Astrocyte of the cerebellum (primary cell): ENCODE data around the gene LGALS3.

ENCODE experiments used
- DNase-seq: peaks from one replicate; pipeline ENCODE4 v3.0.0-alpha.2; 2011; ENCODE audit warnings: low read depth
- H3K4me3 ChIP-seq: 2 replicates; pipeline ENCODE4 v1.5.1; 2011; ENCODE audit warnings: mild to moderate bottlenecking, low read depth, low read length, moderate library complexity
- in situ Hi-C: cut with HindIII; loops from 2 replicates; pipeline ENCODE4 v1.10.0; 2017; ENCODE audit warnings: low sequenced_read_pairs
- TF ChIP-seq, protein P1 (sequence below): IDR thresholded peaks from 2 replicates; pipeline ENCODE4 v1.5.1; 2012; ENCODE audit warnings: low read length, low read depth, moderate library complexity, mild to moderate bottlenecking; ENCODE audit errors: missing control alignments

LGALS3 gene

DNA sequence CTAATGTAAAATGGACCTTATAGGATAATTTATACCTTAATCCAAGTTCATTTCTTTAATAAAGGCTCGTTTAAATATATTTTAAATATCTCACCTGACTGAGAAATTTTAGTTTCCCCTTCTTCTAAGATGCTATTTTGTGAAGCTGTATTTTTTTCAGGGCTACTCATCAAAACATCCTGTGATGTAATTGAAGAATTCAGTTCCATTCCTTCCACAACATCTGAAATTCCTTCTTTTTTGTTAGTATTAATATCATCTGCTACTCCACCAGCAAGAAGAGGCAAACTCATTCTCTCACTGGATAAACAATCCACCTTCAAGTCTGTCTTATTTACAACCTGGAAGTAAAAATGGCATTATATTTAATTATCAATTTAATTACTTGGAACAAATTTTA lies 22.5 kb downstream of the LGALS3 start:
- DNase-seq: no peak
- TF ChIP-seq, protein P1, sequence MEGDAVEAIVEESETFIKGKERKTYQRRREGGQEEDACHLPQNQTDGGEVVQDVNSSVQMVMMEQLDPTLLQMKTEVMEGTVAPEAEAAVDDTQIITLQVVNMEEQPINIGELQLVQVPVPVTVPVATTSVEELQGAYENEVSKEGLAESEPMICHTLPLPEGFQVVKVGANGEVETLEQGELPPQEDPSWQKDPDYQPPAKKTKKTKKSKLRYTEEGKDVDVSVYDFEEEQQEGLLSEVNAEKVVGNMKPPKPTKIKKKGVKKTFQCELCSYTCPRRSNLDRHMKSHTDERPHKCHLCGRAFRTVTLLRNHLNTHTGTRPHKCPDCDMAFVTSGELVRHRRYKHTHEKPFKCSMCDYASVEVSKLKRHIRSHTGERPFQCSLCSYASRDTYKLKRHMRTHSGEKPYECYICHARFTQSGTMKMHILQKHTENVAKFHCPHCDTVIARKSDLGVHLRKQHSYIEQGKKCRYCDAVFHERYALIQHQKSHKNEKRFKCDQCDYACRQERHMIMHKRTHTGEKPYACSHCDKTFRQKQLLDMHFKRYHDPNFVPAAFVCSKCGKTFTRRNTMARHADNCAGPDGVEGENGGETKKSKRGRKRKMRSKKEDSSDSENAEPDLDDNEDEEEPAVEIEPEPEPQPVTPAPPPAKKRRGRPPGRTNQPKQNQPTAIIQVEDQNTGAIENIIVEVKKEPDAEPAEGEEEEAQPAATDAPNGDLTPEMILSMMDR: no peak
- H3K4me3 ChIP-seq: no peak overlapping the region
- in situ Hi-C loops: no loop called here

DNA sequence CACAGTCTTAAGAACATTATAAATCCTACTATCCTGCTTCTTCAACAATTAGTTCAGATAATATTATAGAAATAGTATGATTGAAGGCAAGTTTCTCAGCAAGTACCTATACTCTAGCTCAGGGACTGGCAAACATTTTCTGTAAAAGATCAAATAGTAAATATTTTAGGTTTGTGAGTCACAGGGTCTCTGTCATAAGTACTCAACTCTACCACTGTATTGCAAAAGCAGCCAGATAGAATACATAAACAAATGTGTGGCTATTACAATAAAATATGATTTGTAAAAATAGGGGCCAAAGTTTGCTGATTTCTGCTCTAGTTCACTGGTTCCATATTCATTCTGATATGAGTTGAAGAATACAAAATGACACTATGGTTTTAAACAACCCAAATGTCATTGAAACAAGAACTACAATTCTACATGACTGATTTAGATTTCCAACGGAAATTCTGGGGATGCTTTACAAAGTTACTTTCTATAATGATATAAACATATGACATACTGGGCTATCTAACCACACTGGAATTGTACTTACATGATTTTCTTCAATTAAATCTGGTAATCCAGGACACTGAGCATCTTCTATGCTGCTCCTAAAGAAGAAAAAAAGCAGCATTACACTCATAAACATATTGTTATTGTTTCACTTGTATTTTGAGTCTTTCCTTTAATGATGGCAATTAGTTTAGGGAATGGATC lies 23.2 kb downstream of the LGALS3 start:
- in situ Hi-C loops: no loop called here
- no peak for DNase-seq
- TF ChIP-seq, protein P1: no peak
- H3K4me3 ChIP-seq: no peak overlapping the region

DNA sequence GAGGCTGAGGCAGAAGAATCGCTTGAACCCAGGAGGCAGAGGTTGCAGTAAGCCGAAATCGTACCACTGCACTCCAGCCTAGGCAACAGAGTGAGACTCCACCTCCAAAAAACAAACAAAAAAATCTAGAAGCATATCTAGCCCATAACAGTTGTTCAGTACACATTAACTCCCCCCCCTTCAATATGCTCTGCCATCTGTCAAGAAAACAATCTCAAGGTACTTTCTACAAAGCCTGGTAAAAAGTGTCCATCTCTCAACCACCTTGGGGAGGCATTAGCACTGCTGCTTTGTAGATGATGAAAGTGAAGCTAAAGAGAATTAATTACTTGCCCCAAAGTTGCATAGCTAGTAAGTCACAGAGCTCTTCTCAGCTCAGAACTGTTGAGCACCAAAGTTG lies 24.9 kb downstream of the LGALS3 start:
- no peak overlapping the region for H3K4me3 ChIP-seq
- TF ChIP-seq, protein P1: no peak
- no peak for DNase-seq
- in situ Hi-C loops: no loop called here

DNA sequence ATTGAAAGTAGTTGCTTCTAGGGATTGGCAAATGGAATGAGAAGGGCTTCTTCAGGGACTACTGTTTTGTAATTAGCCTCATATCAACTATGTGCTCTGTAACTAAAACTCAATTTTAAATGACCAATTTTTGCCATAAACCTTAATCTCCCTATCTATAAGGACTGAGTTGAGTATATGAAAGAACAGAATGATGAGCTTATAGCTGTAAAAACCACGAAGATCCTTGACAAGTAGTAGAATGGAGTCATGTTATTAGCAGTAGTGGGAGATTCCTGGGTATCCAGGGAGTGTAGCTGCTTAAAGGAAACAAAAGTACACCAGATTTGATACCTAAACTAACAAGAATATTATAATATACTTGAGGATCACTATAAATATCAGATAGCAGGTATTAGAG lies 28.0 kb downstream of the LGALS3 start:
- no peak for DNase-seq
- in situ Hi-C loops: no loop called here
- no peak overlapping the region for H3K4me3 ChIP-seq
- TF ChIP-seq, protein P1: no peak

DNA sequence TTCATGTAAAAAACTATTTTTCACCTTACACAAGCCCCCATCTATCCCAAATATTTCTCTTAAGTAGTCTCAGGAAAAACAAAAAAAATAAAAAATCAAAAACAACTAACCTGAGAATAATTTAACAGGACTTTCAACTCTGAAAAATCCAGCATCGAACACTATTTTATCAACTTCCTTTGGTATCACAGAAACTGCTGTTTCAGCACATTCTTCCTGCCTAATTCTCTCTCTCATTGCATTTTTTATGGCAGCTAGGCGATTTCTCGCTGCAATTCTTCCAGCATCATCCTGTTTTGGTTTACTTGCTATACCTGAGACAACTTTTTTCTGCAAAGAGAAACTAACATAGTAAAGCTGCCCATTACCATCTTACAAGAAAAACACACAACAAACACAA lies 29.4 kb downstream of the LGALS3 start:
- TF ChIP-seq, protein P1: no peak
- in situ Hi-C loops: no loop called here
- H3K4me3 ChIP-seq: no peak overlapping the region
- DNase-seq: no peak

DNA sequence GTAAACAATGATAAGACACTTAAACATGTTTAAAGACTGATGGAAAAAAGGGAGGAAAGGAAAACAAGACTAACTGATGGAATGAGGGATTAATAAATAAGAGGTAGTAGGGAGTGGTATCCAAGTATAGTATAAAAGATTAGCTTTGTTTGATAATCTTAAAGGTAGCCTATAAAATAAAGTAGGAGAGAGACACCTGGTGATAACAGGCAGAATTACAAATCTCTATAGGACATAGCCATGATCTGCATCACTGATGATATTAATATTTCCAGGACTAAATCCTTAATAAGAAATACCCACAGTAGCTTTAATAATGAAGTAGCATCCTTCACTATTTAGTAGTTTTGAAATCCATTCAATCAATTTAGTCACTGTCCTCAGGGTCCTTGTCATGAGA lies 31.9 kb downstream of the LGALS3 start:
- TF ChIP-seq, protein P1: peak; percentile 27
- DNase-seq: peak; percentile 39
- in situ Hi-C loops: no loop called here
- no peak overlapping the region for H3K4me3 ChIP-seq

DNA sequence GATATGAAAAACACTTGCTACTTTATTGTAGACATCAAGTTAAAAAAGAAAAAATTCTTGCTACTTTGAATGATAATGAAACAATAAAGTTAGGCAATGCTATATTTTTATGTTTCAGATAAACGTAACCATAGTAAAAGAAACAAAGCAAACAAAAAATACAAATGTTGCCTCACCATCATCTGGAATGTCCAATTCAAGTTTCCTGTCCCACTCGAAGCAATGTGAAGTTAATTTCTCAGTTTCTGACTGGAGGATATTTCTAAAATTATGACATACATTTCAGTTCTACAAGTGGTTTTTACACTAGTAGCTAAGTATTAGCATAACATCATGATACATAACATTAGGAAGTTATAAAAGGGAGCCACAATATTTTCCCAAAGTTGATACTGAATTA lies 41.5 kb downstream of the LGALS3 start:
- H3K4me3 ChIP-seq: no peak overlapping the region
- TF ChIP-seq, protein P1: no peak
- DNase-seq: no peak
- in situ Hi-C loops: no loop called here
